HPDE6-E6E7 (cell line): ENCODE measurements around the gene PPP1R3D.
A peak's percentile ranks its signal among the peaks of the same experiment; 100 is the strongest.
"Not testable (repeated sequence)": the region's sequence is repeated elsewhere in the genome, so short reads cannot be mapped to it uniquely, and the experiment has no call there.

ENCODE experiments used
- DNase-seq: peaks from one replicate; pipeline ENCODE4 v3.0.0; 2011; ENCODE audit warnings: missing footprints; ENCODE audit errors: extremely low spot score

The PPP1R3D gene, protein sequence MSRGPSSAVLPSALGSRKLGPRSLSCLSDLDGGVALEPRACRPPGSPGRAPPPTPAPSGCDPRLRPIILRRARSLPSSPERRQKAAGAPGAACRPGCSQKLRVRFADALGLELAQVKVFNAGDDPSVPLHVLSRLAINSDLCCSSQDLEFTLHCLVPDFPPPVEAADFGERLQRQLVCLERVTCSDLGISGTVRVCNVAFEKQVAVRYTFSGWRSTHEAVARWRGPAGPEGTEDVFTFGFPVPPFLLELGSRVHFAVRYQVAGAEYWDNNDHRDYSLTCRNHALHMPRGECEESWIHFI

DNA sequence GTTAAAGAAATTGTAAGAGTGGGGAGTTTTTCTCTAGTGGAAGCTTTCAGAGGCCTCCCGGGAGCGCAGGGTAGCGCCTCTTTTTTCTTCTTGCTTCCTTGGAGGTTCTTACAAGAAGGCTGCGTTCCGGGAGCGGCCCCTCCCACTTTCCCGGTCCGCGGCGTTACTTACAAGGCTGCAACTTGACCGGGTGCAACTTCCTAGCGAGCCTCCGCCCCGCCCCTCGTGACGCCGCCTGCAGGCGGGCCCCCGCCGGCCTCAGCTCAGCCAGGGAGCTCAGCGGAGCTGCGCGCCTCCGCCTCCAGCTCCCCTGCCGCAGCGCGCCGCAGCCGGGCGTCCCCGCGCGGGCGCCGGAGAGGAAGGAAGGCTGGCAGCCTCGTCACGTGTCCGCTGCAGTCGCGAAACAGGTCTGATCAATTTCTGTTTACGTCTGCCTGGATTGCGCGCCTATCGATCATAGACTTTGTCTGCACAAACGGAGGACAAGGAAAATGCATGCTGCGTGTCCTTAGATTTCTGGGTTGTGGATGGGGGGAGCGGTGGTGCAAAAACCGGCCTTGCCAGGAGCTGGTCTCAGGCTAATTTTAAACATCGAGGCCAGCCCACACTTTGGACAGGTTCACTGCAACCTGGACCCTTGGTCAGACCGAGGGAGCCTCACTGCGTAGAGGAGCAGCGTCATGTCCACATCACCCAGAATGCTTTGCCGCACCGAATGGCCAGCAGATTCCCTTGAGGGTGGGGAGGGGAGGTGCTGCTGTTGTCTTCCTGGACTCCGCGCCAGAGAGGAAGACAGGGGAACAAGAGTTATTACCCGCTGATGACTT, at the start of gene PPP1R3D, which contains the start of gene FAM217B:
Gene PPP1R3D, minus strand, starts transcription at position 177 of the 827 bp plus-strand sequence. CDS start 374 bp downstream, outside the sequence.
Gene FAM217B, plus strand, starts transcription at position 261 of the 827 bp plus-strand sequence. CDS start 3,555 bp downstream, outside the sequence.
- peak; percentile 100 for DNase-seq

DNA sequence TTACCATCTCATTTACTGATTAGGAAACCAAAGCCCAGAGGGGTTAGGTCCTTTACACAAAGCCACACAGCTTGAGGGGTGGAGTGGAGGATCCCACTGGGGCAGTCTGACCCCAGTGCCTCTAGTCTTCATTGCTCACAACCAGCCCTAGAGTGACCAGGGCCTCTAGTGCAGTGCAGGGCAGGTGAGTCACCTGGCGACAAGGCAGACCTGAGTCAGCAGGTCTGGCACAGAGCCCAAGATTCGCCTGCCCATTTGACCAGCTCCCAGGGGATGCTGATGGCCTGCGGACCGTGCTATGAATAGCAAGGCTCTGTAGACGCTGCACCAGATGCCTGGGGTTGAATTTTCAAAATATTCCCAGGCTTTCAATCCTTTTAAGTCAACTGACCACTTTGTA, 48.0 kb upstream of the PPP1R3D start:
- DNase-seq = peak; percentile 99

DNA sequence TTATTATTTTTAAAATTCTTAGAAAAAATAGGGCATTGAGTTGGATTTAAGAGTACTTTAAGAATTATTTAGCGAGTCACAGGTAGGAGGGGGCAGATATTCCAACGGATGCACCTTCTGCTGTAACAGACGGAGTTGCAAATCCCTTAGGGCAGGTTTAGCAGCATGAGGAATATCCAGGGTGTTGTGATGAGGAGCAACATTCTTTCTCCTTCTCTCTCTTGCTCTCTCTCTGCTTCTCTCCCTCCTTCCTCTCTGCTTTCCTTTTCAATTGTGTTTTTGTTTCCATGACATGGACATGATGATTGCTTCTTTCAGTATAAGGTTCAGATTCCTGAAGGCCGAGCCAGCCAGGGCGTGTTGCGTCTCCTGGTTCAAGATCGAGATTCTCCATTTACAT, 47.0 kb upstream of the PPP1R3D start:
- DNase-seq = no peak

DNA sequence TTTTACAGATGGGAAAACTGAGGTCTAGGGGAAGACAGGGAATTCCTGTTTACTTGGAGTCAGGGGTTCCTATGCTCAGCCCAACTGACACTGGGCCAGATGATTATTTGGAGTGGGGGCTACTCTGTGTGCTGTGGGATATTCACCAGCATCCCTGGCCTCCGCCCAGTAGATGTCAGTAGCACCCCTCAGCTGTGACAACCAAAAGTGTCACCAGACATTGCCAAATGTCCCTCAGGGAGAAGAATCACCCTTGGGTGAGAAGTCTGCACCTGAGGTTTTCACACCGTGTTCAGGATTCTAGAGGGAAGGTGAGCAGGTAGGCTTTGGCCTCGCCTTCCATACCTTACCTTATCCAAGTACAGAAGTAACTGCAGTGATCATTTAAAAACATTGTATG, 45.8 kb upstream of the PPP1R3D start:
- DNase-seq = no peak

DNA sequence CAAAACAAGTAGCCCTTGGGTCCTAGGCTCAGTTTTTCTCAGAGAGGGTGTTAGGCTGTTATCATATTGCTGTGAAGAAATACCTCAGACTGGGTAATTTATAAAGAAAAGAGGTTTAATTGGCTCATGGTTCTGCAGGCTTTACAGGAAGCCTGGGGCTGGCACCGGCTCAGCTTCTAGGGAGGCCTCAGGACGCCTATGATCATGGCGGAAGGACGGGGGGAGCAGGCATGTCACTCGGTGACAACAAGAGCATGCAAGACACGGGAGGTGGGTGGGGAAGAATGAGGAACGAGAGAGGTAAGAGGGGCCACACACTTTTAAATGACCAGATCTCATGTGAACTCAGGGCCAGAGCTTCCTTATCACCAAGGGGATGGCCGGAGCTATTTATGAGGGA, 45.1 kb upstream of the PPP1R3D start:
- DNase-seq = no peak

DNA sequence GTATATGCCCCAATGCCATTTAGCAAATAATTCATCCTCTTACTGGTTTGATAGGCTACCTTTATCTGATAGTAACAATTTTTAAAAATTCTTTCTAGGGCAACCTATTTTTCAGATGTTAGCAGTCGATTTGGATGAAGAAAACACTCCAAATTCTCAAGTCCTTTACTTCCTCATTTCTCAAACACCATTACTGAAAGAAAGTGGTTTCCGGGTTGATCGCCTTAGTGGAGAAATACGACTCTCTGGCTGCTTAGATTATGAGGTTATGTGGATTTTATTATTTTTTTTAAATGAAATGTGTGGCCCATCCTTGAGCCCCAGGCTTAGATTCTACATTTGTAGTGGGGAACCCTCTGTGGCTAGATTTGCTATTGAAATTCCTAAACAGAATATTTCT, 44.4 kb upstream of the PPP1R3D start:
- DNase-seq = no peak

DNA sequence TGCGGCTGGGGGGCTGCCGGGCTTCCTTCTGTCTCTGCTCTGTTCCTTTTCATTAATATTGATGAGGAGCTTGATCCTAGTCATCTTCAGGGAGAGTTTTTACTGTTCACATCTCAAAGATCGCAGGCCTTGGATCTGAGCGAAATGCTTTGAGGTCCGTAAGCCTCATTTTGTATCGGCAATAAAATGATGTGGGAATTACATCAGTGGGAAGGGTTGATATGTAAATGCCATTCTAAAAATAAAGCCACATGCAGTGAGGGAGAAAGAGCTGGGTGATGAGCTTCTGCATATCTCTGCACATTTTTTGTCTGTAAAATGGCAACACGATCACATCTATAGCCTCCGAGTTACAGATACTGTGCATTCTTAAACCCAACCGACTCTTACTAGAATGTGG, 43.0 kb upstream of the PPP1R3D start:
- no peak for DNase-seq

DNA sequence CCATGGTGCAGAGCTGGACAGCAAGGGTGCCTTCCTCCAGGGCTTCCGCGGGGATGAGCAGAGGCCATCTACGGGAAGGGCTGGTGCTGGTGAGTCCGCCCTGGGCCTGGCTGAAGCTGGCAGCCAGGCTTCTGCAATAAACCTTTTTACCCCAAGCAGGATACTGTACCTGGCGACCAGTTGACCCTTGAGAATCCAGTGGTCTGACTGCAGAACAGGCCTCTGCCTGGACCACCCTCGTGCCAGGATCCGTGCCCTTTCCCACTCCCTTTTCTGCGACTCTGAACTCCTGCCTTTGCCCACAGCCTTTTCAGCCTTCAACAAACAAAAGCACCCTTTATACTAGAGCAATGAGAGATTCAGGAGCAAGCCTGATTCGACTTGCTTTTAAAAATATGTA, 37.0 kb upstream of the PPP1R3D start:
- DNase-seq = no peak

DNA sequence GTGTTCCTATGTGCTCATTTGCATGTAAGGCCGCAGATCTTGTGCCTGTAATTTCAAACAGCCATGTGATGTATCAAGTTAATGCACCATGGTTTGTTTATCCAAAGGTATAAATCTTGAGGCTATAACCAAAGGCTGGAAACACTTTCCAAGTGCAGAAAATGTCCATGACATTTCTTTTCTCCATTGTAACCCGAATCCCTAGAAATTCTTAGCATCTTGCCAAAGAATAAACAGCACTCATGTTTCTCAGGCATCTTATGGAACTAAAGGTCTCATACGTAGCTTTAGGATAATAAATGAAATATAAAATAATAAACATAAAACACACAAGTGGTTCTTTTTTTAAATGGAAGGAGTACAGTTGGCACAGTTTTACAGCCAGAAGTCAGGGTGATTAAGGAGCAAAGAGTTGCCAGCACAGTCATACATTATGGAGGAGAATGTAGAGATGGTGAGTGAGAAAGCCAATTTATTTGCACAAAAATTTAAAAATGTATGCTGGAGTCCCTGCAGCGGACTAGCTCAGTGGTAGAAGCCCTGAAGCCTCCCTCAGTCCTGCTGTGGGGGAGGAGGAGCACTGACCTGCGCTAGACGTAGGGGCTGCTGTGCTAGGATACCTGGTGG, 36.2 kb upstream of the PPP1R3D start:
- DNase-seq = no peak

DNA sequence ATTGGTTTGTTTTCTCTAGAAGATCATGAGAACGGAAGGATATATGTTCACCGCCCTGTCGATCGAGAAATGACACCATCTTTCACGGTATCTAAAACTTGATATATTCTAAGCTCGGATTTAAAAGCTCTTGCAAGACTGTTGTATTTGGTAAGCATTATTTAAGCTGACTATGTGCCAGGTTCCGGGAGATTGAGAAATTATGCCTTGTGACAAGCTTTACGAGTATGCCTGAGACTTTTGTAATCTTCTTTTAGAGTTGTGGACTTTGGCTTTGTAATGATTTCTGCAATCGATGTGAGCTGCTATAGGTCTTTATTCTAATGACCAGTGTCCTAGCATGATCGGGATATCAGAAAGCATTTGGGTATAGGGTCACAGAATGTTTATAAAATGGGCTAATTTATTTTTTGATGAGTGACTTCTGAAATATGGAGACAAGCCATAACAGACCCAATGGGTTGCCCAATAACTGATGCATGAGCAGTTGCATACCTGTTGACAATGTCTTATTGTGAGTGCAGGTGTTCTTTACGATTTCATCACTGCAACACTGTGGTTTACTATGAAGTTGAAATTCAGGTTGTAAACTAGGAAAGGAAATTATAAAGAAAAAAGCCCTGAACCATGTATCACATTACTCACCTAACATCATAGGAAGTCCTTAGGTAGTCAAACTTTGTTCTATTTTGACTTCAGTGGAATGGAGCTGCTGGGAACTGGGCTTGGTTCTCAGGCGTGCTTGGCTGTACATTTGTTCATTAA, 32.1 kb upstream of the PPP1R3D start:
- peak; percentile 93 for DNase-seq

DNA sequence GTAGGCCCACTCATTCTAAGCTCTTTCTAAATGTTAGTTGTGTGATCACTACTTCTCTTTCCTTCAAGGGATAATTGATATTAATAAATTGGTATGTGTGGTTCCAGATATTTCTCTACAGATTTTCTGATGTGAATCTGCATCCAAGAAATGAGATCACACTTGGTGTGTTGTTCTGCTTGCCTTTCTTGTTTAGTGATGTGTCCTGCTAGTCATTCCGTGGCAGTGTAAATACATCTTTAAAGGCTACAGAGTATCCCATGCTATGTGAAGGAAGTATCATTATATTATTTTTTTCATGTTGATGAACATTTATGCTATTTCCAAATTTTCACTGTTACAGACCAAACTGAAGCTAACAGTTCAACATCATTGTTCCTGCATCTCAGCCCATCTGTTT, 31.3 kb upstream of the PPP1R3D start:
- DNase-seq = no peak

DNA sequence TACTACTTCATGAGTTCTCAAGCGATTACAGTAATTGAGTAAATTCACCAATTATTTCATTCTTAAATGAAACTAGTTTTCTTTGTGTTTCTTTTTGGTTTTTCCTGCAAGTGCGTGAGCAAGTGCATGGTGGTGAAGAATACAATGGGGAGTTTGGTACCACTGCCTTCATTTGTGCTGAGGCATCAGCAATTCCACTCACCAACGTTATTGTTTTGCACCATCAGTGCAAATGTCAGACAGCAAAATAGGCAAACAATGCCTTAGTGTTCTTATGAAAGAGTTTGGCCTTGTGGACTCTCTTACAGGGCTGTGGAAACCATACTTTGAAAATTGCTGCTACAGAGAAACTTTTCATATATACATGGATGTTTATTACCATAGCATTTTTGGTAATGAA, 26.3 kb upstream of the PPP1R3D start:
- DNase-seq = no peak

DNA sequence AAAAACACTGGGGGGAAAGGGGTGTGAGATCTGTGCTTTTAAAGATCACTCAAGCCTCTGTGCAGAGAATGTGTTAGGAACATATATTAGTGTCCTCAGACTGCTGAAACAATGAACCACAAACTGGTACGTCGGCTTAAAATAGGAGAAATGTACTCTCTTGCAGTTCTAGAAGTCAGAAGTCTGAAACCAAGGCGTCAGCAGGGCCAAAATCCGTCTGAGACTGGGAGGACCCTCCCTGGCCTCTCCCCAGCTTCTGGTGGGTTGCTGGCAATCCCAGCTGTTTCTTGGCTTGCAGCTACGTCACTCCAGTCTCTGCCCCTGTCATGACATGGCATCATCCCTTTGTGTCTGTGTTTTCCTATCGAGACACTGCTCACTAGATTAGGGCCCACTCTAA, 22.1 kb upstream of the PPP1R3D start:
- no peak for DNase-seq

DNA sequence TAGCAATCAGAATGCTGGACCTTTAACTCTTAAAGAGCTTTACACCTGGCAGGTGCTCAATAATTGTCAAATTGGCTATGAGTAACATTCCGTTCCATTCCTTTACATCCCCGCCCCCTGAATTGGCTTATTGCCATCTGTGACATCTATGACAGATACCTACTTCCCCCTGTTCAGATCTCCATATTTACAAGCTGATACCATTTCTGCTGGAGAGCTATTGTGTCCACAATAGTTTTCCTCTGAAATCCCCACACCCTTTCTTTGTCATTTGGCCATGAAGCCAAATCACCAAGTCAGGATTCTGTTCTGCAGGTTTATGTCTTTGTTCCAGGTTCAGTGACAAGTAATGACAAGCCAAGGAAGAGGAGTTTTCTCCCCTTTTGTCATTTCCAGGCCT, 21.3 kb upstream of the PPP1R3D start:
- DNase-seq = no peak

DNA sequence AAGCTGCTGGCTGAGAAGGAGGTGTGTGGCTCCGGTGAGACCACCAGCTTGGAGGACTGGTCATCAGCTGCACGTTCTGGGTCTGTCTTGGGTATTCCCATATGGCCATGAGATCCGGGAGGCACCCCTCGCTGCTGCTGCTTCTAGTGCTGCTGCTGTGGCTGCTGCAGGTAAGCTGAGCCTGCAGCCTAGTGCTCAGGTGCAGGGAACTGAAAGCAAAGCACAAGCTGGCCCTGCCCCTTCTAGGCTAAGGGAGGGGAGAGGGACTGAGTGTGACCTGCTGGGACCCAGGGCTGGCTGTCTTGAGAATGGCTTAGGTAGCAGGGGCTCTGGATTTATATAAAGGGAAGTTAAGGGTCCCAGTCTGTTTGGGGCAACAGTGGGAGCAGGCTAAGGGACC, 18.5 kb upstream of the PPP1R3D start:
- DNase-seq = no peak

DNA sequence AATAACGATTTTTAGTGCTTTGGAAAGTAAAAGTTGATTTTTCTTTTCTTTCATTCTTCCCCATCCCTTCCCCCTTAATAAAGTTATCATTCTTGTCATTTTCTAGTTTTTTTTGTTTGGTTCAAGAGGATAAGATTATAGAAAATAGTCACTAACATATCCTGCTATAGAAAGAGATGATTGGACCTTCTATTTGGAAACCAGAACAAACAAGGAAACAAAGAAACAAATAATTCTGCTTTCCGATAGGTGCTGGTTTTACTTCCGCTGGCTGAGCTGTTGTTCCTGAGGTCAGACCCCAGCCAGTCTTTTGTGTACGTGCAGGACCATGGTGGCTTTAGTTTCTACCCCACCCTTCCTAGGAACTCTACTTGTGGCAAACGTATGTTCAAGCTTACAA, 18.0 kb upstream of the PPP1R3D start, which contains the start of gene CDH26:
Gene CDH26, plus strand, starts transcription at position 301 of the 400 bp plus-strand sequence. CDS start 304 bp downstream, outside the sequence.
- DNase-seq = no peak

DNA sequence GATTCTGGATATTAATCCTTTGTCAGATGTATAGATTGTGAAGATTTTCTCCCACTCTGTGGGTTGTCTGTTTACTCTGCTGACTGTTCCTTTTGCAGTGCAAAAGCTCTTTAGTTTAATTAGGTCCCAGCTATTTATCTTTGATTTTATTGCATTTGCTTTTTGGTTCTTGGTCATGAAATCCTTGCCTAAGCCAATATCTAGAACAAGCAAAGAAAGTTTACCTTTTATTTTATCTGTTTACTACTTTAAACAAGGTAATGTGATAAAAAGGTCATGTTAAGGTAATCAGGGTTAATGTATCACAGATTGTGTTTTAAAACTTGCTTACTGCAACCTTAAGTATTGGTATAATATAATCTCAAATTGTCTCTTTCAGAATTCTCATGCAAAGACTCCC, 17.5 kb upstream of the PPP1R3D start:
- not testable (repeated sequence) for DNase-seq

DNA sequence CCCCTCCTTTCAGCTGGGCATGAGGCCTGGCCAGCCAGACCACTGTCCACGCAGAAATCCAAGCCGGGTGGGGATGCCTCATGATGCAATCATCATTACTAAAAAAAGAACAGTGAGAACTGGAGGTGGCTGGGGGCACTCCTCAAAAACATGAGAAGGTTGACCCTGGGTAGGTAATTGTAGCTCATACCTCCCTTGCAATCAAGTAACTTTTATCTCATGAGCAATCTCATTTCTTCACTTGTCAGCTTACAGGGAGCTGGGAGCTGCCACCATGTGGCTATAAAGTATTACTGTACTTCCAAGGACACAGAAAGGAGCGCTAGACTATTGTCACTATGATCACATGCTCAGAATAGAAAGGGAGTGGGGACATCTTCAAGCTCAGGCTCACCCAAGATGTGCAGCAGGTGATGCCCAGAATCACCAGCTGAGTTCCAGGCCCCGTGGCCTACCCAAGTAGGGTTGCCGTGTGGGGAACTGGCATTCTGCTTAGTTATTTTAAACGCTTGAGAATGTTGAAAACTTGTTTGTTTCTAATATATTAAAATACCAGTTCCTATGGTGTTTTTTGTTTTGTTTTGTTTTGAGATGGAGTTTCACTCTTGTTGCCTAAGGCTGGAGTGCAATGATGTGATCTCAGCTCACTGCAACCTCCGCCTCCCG, 15.2 kb upstream of the PPP1R3D start:
- DNase-seq = no peak

DNA sequence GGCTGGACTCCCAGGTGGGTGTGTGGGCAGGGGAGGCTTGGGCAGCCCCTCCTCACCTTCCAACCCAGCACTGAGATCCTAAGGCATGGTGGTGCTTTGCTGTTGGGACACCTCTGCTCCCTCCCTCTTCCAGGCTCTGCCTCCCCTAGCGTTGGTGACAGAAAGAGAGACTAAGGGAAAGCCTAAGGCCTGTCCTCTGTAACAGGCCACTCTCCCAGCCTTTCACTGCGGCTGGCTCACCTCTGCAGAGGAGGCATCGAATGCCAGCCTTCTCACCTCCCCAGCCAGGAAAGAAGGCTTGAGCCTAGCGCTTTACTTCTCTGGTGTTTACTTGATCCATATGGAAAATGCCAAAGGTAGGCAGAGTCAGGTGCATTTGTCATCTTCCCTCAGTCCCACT, 14.6 kb upstream of the PPP1R3D start:
- DNase-seq = no peak

DNA sequence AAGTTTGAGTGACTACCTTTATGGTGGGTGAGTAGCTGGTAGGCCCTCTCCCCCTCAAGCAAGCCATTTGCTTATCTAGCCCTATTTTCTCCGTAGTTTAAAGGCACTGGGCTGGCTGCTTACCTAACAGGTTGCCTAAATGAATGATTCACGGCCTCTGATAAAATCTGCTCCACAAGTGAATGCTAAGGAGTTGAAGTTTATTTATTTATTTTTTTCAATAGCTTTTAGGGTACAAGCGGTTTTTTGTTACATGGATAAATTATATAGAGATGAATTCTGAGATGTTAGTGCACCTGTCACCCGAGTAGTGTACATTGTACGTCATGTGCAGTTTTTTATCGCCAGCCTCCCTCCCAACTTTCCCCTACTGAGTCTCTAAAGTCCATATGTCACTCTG, 9.8 kb upstream of the PPP1R3D start:
- no peak for DNase-seq
